H9 (cell line): ENCODE data around the gene MTF1. TPM values are rescaled to one million over a fixed set of nuclear protein-coding genes. Genes with fewer than 3 reads are reported as not detected.

Experiments used
- DNase-seq: peaks from one replicate; pipeline ENCODE4 v3.0.0-alpha.2; 2017
- H2AFZ ChIP-seq: one replicate; pipeline ENCODE4 v1.6.1; 2013; ENCODE audit warnings: mild to moderate bottlenecking, low read length, control low read depth, moderate library complexity
- H2AK5ac ChIP-seq: 2 replicates; pipeline ENCODE4 v1.6.1; 2013; ENCODE audit warnings: low read length, control low read depth, mixed read lengths; ENCODE audit not compliant: insufficient read length
- H2BK120ac ChIP-seq: one replicate; pipeline ENCODE4 v1.6.1; 2013; ENCODE audit warnings: low read depth, mild to moderate bottlenecking, low read length, control low read depth, inconsistent platforms; ENCODE audit not compliant: poor library complexity, severe bottlenecking
- H2BK12ac ChIP-seq: 2 replicates; pipeline ENCODE4 v1.6.1; 2013; ENCODE audit warnings: low read length, control low read depth, mixed read lengths, low read depth; ENCODE audit not compliant: insufficient read length
- H2BK15ac ChIP-seq: 2 replicates; pipeline ENCODE4 v1.6.1; 2013; ENCODE audit warnings: low read depth, low read length, control low read depth
- H2BK20ac ChIP-seq: one replicate; pipeline ENCODE4 v1.6.1; 2013; ENCODE audit warnings: low read depth, mild to moderate bottlenecking, low read length, control low read depth, inconsistent platforms; ENCODE audit not compliant: poor library complexity, severe bottlenecking
- H2BK5ac ChIP-seq: 2 replicates; pipeline ENCODE4 v1.6.1; 2013; ENCODE audit warnings: low read length, control low read depth, mixed read lengths; ENCODE audit not compliant: insufficient read length
- H3K14ac ChIP-seq: 2 replicates; pipeline ENCODE4 v1.6.1; 2013; ENCODE audit warnings: low read length, control low read depth; ENCODE audit not compliant: insufficient read depth
- H3K18ac ChIP-seq: 2 replicates; pipeline ENCODE4 v1.6.1; 2013; ENCODE audit warnings: low read depth, mild to moderate bottlenecking, mixed read lengths, low read length, control low read depth; ENCODE audit not compliant: insufficient read length
- H3K23ac ChIP-seq: 2 replicates; pipeline ENCODE4 v1.6.1; 2013; ENCODE audit warnings: low read length, control low read depth, mixed read lengths, low read depth; ENCODE audit not compliant: insufficient read length
- H3K23me2 ChIP-seq: 2 replicates; pipeline ENCODE4 v1.6.1; 2013; ENCODE audit warnings: low read depth, mild to moderate bottlenecking, mixed read lengths, low read length, control low read depth; ENCODE audit not compliant: insufficient read length, poor library complexity, severe bottlenecking
- H3K27ac ChIP-seq: 2 replicates; pipeline ENCODE4 v1.5.1; 2013; ENCODE audit warnings: low read length, control low read depth, mixed read lengths, low read depth; ENCODE audit not compliant: insufficient read length
- H3K27me3 ChIP-seq: 2 replicates; pipeline ENCODE4 v1.6.1; 2013; ENCODE audit warnings: low read length, control low read depth, inconsistent platforms; ENCODE audit not compliant: insufficient read depth
- H3K4ac ChIP-seq: 2 replicates; pipeline ENCODE4 v1.6.1; 2013; ENCODE audit warnings: low read depth, mild to moderate bottlenecking, control low read depth, inconsistent platforms, low read length, moderate library complexity
- H3K4me1 ChIP-seq: 2 replicates; pipeline ENCODE4 v1.6.1; 2013; ENCODE audit warnings: low read length, control low read depth, inconsistent platforms; ENCODE audit not compliant: insufficient read depth
- H3K4me2 ChIP-seq: 2 replicates; pipeline ENCODE4 v1.6.1; 2013; ENCODE audit warnings: low read length, control low read depth, mixed read lengths; ENCODE audit not compliant: insufficient read length, insufficient read depth
- H3K56ac ChIP-seq: 2 replicates; pipeline ENCODE4 v1.6.1; 2013; ENCODE audit warnings: low read depth, mild to moderate bottlenecking, mixed read lengths, low read length, control low read depth; ENCODE audit not compliant: insufficient read length
- H3K79me1 ChIP-seq: 2 replicates; pipeline ENCODE4 v1.6.1; 2013; ENCODE audit warnings: low read depth, mild to moderate bottlenecking, moderate library complexity, low read length, control low read depth, inconsistent platforms; ENCODE audit not compliant: insufficient read depth, poor library complexity, severe bottlenecking
- H3K79me2 ChIP-seq: 2 replicates; pipeline ENCODE4 v1.6.1; 2013; ENCODE audit warnings: low read length, control low read depth, inconsistent platforms; ENCODE audit not compliant: insufficient read depth
- H3K9ac ChIP-seq: 2 replicates; pipeline ENCODE4 v1.6.1; 2013; ENCODE audit warnings: low read length, control low read depth, mixed read lengths; ENCODE audit not compliant: insufficient read length; ENCODE audit errors: extremely low read depth
- H3K9me3 ChIP-seq: one replicate; pipeline ENCODE4 v1.6.1; 2013; ENCODE audit warnings: low read depth, low read length, inconsistent platforms; ENCODE audit not compliant: control insufficient read depth
- H3T11ph ChIP-seq: one replicate; pipeline ENCODE4 v1.6.1; 2013; ENCODE audit warnings: mild to moderate bottlenecking, low read length, control low read depth, inconsistent platforms
- H4K20me1 ChIP-seq: one replicate; pipeline ENCODE4 v1.6.1; 2013; ENCODE audit not compliant: control insufficient read depth, insufficient read length, insufficient read depth
- H4K5ac ChIP-seq: 2 replicates; pipeline ENCODE4 v1.6.1; 2013; ENCODE audit warnings: low read depth, mild to moderate bottlenecking, mixed read lengths, low read length, control low read depth; ENCODE audit not compliant: insufficient read length
- H4K8ac ChIP-seq: replicated peaks from 2 replicates; pipeline ENCODE4 v1.6.1; 2013; ENCODE audit warnings: low read length, control low read depth, mixed read lengths, low read depth; ENCODE audit not compliant: insufficient read length
- H4K91ac ChIP-seq: 2 replicates; pipeline ENCODE4 v1.6.1; 2013; ENCODE audit warnings: low read depth, mild to moderate bottlenecking, moderate library complexity, mixed read lengths, low read length, control low read depth; ENCODE audit not compliant: insufficient read length
- H3K27ac Mint-ChIP-seq, 3 experiments: 2 replicates in 2 of 3; 3 replicates in 1 of 3; pipeline ENCODE4 v1.8.0; 2020 to 2021; ENCODE audit warnings: mixed read lengths in 3 of 3, mild to moderate bottlenecking in 1 of 3, moderate library complexity in 1 of 3
- H3K27me3 Mint-ChIP-seq: 2 replicates; pipeline ENCODE4 v1.8.0; 2021; ENCODE audit warnings: low read depth, mild to moderate bottlenecking, moderate library complexity, mixed read lengths
- H3K36me3 Mint-ChIP-seq, 3 experiments: 2 replicates in 2 of 3; 3 replicates in 1 of 3; pipeline ENCODE4 v1.8.0; 2020 to 2021; ENCODE audit warnings: low read depth in 3 of 3, mixed read lengths in 3 of 3; ENCODE audit not compliant: insufficient read depth in 1 of 3
- H3K4me1 Mint-ChIP-seq, 2 experiments: 2 replicates each; pipeline ENCODE4 v1.8.0; 2020; ENCODE audit warnings: mixed read lengths in 2 of 2
- H3K4me3 Mint-ChIP-seq, 2 experiments: 2 replicates in 1 of 2; 3 replicates in 1 of 2; pipeline ENCODE4 v1.8.0; 2020 to 2021; ENCODE audit warnings: mild to moderate bottlenecking in 2 of 2, mixed read lengths in 2 of 2, moderate library complexity in 1 of 2
- H3K9me3 Mint-ChIP-seq, 2 experiments: 2 replicates in 1 of 2; 3 replicates in 1 of 2; pipeline ENCODE4 v1.8.0; 2020; ENCODE audit warnings: mild to moderate bottlenecking in 2 of 2, mixed read lengths in 2 of 2, moderate library complexity in 1 of 2
- WGBS: extraction: QIAGEN DNeasy Blood & Tissue Kit; methylation state at CpG from one replicate; pipeline ENCODE4 v1.1.7; 2013; ENCODE audit warnings: missing lambda C conversion rate, low lambda C conversion rate, mixed read lengths; ENCODE audit not compliant: insufficient read length; ENCODE audit errors: extremely low coverage; 5-methylcytosine and 5-hydroxymethylcytosine counted together
- total RNA-seq: library from RNA; stranded (reverse); gene quantifications from 2 replicates; pipeline ENCODE4 v1.2.1, GENCODE V29; 2021
- TF ChIP-seq, protein P1 (sequence below): fragments of 200-600 bp; sonication (generic); conservative IDR thresholded peaks from 3 replicates; pipeline ENCODE4 v1.8.0; 2021; ENCODE audit warnings: antibody characterized with exemption, mild to moderate bottlenecking

MTF1 gene
- total RNA-seq, 1 experiment from 2014 or later: 17.0 TPM

- Histone ChIP-seq H3T11ph (no peak overlapping the region), H3K4ac (no peak overlapping the region), H3K23ac (no peak overlapping the region), H3K4me1 (no peaks in the 10 kb centered on the region), H4K5ac (no peak overlapping the region), H2BK12ac (no peak overlapping the region), H3K9ac (no peak overlapping the region), H3K27me3 (no peaks in the 10 kb centered on the region), H3K79me2 (no peaks in the 10 kb centered on the region), H4K8ac (no peak overlapping the region), H4K20me1 (no peaks in the 10 kb centered on the region), H4K91ac (no peak overlapping the region), H3K9me3 (no peaks in the 10 kb centered on the region), H2BK15ac (no peak overlapping the region), H2BK120ac (no peak overlapping the region), H2BK20ac (no peak overlapping the region), H3K79me1 (no peaks in the 10 kb centered on the region), H2BK5ac (no peak overlapping the region), H3K23me2 (no peaks in the 10 kb centered on the region), H3K56ac (no peak overlapping the region), H3K27ac (no peak overlapping the region), H3K4me2 (no peak overlapping the region), H2AK5ac (no peak overlapping the region), H2AFZ (no peak overlapping the region), H3K18ac (no peak overlapping the region), H3K14ac (no peak overlapping the region)
- Mint-ChIP-seq H3K4me3 (no peak overlapping the region), H3K4me1 (no peaks in the 10 kb centered on the region), H3K27me3 (no peaks in the 10 kb centered on the region), H3K9me3 (no peaks in the 10 kb centered on the region), H3K36me3 (peaks cover 9 to 66% (median 43%) of the 10 kb centered on the region in 3 experiments; a peak in 6 of 7 replicates), H3K27ac (no peak overlapping the region)
- TF ChIP-seq, protein P1, sequence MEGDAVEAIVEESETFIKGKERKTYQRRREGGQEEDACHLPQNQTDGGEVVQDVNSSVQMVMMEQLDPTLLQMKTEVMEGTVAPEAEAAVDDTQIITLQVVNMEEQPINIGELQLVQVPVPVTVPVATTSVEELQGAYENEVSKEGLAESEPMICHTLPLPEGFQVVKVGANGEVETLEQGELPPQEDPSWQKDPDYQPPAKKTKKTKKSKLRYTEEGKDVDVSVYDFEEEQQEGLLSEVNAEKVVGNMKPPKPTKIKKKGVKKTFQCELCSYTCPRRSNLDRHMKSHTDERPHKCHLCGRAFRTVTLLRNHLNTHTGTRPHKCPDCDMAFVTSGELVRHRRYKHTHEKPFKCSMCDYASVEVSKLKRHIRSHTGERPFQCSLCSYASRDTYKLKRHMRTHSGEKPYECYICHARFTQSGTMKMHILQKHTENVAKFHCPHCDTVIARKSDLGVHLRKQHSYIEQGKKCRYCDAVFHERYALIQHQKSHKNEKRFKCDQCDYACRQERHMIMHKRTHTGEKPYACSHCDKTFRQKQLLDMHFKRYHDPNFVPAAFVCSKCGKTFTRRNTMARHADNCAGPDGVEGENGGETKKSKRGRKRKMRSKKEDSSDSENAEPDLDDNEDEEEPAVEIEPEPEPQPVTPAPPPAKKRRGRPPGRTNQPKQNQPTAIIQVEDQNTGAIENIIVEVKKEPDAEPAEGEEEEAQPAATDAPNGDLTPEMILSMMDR: no peak
- WGBS: no CpG with 5 or more reads among the region's 1 CpG
- no peak for DNase-seq
Observed at GRCh38 chr1:37872692-37873091, 13.3 kb upstream of the MTF1 start.
